Tibial artery (tissue), 4 donors: ENCODE measurements around the gene CFAP206.

ENCODE experiments used
- DNase-seq, 2 donors: peaks; one replicate each; pipeline ENCODE4 v3.0.0-alpha.2; 2019
- H3K27ac ChIP-seq, 2 donors: fragments of 200-600 bp; sonication (generic) in 1 of 2; 1 replicate in 1 of 2; 2 replicates in 1 of 2; pipeline ENCODE4 v1.5.1; 2018 to 2019; ENCODE audit warnings: mild to moderate bottlenecking in 1 of 2
- H3K27me3 ChIP-seq, 2 donors: fragments of 200-600 bp; sonication (generic) in 1 of 2; one replicate each; pipeline versions ENCODE4 v1.5.1 to v1.6.0; 2016 to 2019
- H3K36me3 ChIP-seq, 3 donors: fragments of 200-600 bp; sonication (generic) in 2 of 3; one replicate each; pipeline ENCODE4 v1.5.1; 2016 to 2019; ENCODE audit warnings: mild to moderate bottlenecking in 2 of 3
- H3K4me1 ChIP-seq, 4 donors: fragments of 200-600 bp; sonication (generic) in 2 of 4; 1 replicate in 3 of 4; 2 replicates in 1 of 4; pipeline ENCODE4 v1.5.1; 2016 to 2019
- H3K4me3 ChIP-seq, 2 donors: fragments of 200-600 bp; sonication (generic) in 1 of 2; 1 replicate in 1 of 2; 2 replicates in 1 of 2; pipeline ENCODE4 v1.5.1; 2018 to 2019; ENCODE audit warnings: mild to moderate bottlenecking in 2 of 2
- H3K9me3 ChIP-seq, 3 donors: fragments of 200-600 bp; sonication (generic) in 1 of 3; one replicate each; pipeline ENCODE4 v1.5.1; 2016 to 2019
- intact Hi-C: fragments of 100-400 bp; cut with DNase I; formaldehyde crosslinking; loops from one replicate; pipeline ENCODE4 v1.15.0; 2023; ENCODE audit warnings: low total_unique reads
- TF ChIP-seq, protein P1 (sequence below), 2 experiments: fragments of 200-600 bp in 1 of 2; fragments of 450-650 bp in 1 of 2; IDR thresholded peaks; one replicate each; pipeline ENCODE4 v1.5.1; 2017 to 2019; ENCODE audit warnings: antibody characterized with exemption in 2 of 2, mild to moderate bottlenecking in 1 of 2, moderate library complexity in 1 of 2

Gene CFAP206

GRCh38 chr6:87421576-87421975 lies 13.8 kb downstream of the CFAP206 start:
- Histone ChIP-seq H3K36me3 (no peaks in the 10 kb centered on the region), H3K27ac (no peak overlapping the region), H3K27me3 (no peaks in the 10 kb centered on the region), H3K4me1 (no peaks in the 10 kb centered on the region), H3K4me3 (no peak overlapping the region), H3K9me3 (no peaks in the 10 kb centered on the region)
- intact Hi-C loops, result no loop called here
- no peak for DNase-seq
- TF ChIP-seq, protein P1, sequence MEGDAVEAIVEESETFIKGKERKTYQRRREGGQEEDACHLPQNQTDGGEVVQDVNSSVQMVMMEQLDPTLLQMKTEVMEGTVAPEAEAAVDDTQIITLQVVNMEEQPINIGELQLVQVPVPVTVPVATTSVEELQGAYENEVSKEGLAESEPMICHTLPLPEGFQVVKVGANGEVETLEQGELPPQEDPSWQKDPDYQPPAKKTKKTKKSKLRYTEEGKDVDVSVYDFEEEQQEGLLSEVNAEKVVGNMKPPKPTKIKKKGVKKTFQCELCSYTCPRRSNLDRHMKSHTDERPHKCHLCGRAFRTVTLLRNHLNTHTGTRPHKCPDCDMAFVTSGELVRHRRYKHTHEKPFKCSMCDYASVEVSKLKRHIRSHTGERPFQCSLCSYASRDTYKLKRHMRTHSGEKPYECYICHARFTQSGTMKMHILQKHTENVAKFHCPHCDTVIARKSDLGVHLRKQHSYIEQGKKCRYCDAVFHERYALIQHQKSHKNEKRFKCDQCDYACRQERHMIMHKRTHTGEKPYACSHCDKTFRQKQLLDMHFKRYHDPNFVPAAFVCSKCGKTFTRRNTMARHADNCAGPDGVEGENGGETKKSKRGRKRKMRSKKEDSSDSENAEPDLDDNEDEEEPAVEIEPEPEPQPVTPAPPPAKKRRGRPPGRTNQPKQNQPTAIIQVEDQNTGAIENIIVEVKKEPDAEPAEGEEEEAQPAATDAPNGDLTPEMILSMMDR (IDR thresholded peaks at IDR 0.05), result no peak

DNA sequence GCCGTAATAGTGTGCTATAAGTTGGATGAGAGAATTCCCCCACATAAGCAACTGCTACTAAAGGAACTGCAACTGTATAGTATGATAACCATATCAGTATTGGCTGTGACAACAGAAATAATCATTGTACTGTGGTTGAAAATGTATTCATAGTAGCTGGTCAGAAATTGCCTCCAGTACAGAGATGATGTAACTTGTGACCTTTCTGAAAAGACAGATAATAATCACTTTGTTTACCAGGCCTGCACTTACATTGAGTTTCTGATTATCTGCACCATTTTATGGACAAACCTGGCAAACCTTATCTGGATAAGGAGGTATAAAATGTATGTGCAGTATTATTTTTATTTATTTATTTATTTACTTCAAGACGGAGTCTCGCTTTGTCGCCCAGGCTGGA lies 19.0 kb downstream of the CFAP206 start:
- Histone ChIP-seq H3K27ac (no peak overlapping the region), H3K4me3 (no peak overlapping the region), H3K36me3 (no peaks in the 10 kb centered on the region), H3K4me1 (no peaks in the 10 kb centered on the region), H3K9me3 (no peaks in the 10 kb centered on the region), H3K27me3 (no peaks in the 10 kb centered on the region)
- no peak for DNase-seq
- intact Hi-C loops, result no loop called here
- TF ChIP-seq, protein P1 (IDR thresholded peaks at IDR 0.05), result no peak

DNA sequence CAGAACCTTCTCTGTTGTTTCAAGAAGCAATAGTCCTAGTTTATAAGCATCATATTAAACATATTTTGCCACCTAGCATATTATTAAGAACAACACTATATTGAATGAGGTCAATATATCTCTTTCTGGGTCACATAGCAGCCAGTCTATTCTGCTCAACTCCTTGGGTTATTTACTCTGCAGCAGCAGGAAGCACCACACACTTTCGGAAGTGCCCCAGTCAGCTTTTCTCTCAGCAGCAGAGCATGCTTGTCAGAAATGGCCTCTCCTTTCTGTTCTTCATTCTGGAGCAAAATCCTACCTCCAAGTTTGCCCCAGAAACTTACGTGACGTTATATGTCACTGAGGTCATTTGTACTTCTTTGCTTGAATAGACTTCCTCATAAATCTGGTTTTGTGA lies 22.7 kb downstream of the CFAP206 start:
- intact Hi-C loops, result no loop called here
- no peaks in the 10 kb centered on the region for H3K27me3 ChIP-seq
- no peaks in the 10 kb centered on the region for H3K4me1 ChIP-seq
- H3K36me3 ChIP-seq, result no peaks in the 10 kb centered on the region
- H3K27ac ChIP-seq, result no peak overlapping the region
- no peak for DNase-seq
- no peaks in the 10 kb centered on the region for H3K9me3 ChIP-seq
- no peak overlapping the region for H3K4me3 ChIP-seq
- TF ChIP-seq, protein P1 (IDR thresholded peaks at IDR 0.05), result no peak

- TF ChIP-seq, protein P1 (IDR thresholded peaks at IDR 0.05), result no peak
- no peaks in the 10 kb centered on the region for H3K9me3 ChIP-seq
- H3K27me3 ChIP-seq, result no peaks in the 10 kb centered on the region
- H3K4me3 ChIP-seq, result no peak overlapping the region
- no peak for DNase-seq
- no peaks in the 10 kb centered on the region for H3K4me1 ChIP-seq
- no peaks in the 10 kb centered on the region for H3K36me3 ChIP-seq
- intact Hi-C loops, result no loop called here
- no peak overlapping the region for H3K27ac ChIP-seq
Observed at GRCh38 chr6:87431263-87431662, 23.5 kb downstream of the CFAP206 start.

DNA sequence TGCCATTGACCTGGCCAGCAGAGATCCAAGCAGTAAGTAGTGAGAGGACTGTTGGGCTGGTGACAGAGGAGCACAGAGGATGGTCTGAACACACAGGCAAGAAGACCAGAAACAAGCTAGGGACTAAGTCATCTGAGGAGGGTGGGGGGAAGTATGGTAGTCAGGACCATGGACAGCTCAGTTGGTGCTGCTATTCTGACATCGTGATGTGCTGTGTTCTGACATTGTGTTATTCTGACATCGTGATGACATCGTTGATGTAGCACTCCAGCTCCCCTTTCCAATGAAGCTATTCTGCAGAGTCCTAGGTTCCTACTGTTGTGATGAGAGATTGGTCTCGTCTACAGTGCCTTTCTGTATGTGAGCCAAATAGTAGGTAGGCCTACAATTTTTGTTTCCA lies 28.7 kb downstream of the CFAP206 start:
- TF ChIP-seq, protein P1 (IDR thresholded peaks at IDR 0.05), result no peak
- peak in 1 of 2 donors; percentile 21 for DNase-seq
- H3K4me3 ChIP-seq, result no peak overlapping the region
- no peak overlapping the region for H3K27ac ChIP-seq
- H3K9me3 ChIP-seq, result no peaks in the 10 kb centered on the region
- no peaks in the 10 kb centered on the region for H3K27me3 ChIP-seq
- intact Hi-C loops, result no loop called here
- H3K36me3 ChIP-seq, result no peaks in the 10 kb centered on the region
- H3K4me1 ChIP-seq, result no peaks in the 10 kb centered on the region

DNA sequence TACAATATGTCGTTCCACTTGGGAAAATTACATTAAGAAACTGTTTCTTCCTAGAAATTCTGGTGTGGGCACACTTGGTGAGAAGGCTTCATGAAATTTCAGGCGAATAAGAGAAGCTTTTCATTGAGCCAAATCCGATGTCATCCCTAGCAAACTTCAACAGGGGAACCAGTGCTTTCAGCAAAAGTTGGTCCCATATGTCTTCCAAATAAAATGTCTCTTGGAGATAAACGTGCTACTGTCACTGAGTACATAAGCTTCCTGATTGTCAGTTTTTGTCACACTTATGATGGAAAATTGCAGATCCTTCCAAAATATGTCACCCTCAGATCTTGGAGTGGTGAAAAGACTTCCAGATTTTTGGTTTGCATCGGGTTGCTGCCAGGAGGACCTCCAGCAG lies 33.9 kb downstream of the CFAP206 start:
- intact Hi-C loops, result no loop called here
- no peak for DNase-seq
- Histone ChIP-seq H3K4me1 (no peaks in the 10 kb centered on the region), H3K36me3 (no peaks in the 10 kb centered on the region), H3K4me3 (no peak overlapping the region), H3K9me3 (no peaks in the 10 kb centered on the region), H3K27me3 (no peaks in the 10 kb centered on the region), H3K27ac (no peak overlapping the region)
- TF ChIP-seq, protein P1 (IDR thresholded peaks at IDR 0.05), result no peak
